K562 (cell line): ENCODE data around the gene GRIA4. TPM values are rescaled to one million over a fixed set of nuclear protein-coding genes. Genes with fewer than 3 reads are reported as not detected.

ENCODE experiments used
- MCM5 ChIP-seq: fragments of 450-650 bp; IDR thresholded peaks from 2 replicates; pipeline ENCODE4 v1.6.1; 2016; ENCODE audit warnings: low read depth
- NCOA1 ChIP-seq: fragments of 450-650 bp; IDR thresholded peaks from 2 replicates; pipeline ENCODE4 v1.6.1; 2016; ENCODE audit warnings: low read depth
- NCOA6 ChIP-seq: fragments of 450-650 bp; IDR thresholded peaks from 2 replicates; pipeline ENCODE4 v1.6.1; 2017; ENCODE audit warnings: mild to moderate bottlenecking
- PPARD ChIP-seq: fragments of 250-450 bp; sonication (Bioruptor Pico); IDR thresholded peaks from 2 replicates; pipeline ENCODE4 v1.8.0; 2022; ENCODE audit warnings: inconsistent platforms, mild to moderate bottlenecking, moderate library complexity
- SMARCE1 ChIP-seq: fragments of 450-650 bp; IDR thresholded peaks from 2 replicates; pipeline ENCODE4 v1.7.1; 2016; ENCODE audit warnings: mild to moderate bottlenecking
- SMC3 ChIP-seq: conservative IDR thresholded peaks from 2 replicates; pipeline ENCODE4 v1.6.1; 2011; ENCODE audit warnings: low read depth, low read length, improper control_type of control experiment; ENCODE audit not compliant: insufficient read depth
- TAF1 ChIP-seq: IDR thresholded peaks from 2 replicates; pipeline ENCODE4 v1.6.1; 2011; ENCODE audit warnings: mild to moderate bottlenecking, low read length, moderate library complexity; ENCODE audit not compliant: insufficient read depth, control insufficient read depth, severe bottlenecking; ENCODE audit errors: extremely low read depth
- polyA plus RNA-seq, 8 experiments: library from polyadenylated mRNA; depleted of rRNA in 4 of 8; stranded (reverse) in 5 of 8; unstranded in 3 of 8; fragments of >200 nt; fragmentation: Nextera tagmentation in 2 of 8; fragmentation: Illumina TruSeq in 1 of 8; extraction: Ambion mirVana in 2 of 8; extraction: Trizol in 1 of 8; gene quantifications; 2 replicates each; pipeline versions ENCODE4 v1.2.1 to v1.2.3, GENCODE V29; 2011 to 2014; ENCODE audit warnings: inconsistent platforms in 1 of 8, missing spikeins in 1 of 8
- total RNA-seq, 7 experiments: library from RNA; depleted of rRNA in 6 of 7; stranded (reverse); fragments of >200 nt in 6 of 7; fragmentation: Illumina TruSeq in 2 of 7; extraction: Trizol in 2 of 7; gene quantifications; 2 replicates each; pipeline versions ENCODE4 v1.2.1 to v1.2.3, GENCODE V29; 2011 to 2021; ENCODE audit warnings: low replicate concordance in 1 of 7
- TF ChIP-seq, protein P1 (sequence below): fragments of 450-650 bp; IDR thresholded peaks from 2 replicates; pipeline ENCODE4 v1.6.1; 2016; ENCODE audit warnings: mild to moderate bottlenecking, moderate library complexity

GRIA4 gene
- total and polyA plus RNA-seq, 9 of the 15 experiments (the other 6 are each of a cell fraction or from before 2014, with no cell fraction given): not detected

DNA sequence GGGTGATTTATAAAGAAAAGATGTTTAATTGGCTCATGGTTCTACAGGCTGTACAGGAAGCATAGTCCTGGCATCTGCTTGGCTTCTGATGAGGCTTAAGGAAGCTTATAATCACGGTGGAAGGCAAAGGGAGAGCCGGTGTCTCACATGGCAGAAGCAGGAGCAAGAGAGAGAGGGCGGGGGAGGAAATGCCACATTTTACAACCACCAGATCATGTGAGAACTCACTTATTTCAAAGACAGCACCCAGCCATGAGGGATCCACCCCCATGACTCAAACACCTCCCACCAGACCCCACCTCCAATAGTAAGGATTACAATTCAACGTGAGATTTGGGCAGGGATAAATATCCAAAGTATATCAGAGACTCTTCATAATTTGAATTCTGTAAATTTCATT, 211.5 kb downstream of the GRIA4 start (continued):
- TF ChIP-seq, protein P1, sequence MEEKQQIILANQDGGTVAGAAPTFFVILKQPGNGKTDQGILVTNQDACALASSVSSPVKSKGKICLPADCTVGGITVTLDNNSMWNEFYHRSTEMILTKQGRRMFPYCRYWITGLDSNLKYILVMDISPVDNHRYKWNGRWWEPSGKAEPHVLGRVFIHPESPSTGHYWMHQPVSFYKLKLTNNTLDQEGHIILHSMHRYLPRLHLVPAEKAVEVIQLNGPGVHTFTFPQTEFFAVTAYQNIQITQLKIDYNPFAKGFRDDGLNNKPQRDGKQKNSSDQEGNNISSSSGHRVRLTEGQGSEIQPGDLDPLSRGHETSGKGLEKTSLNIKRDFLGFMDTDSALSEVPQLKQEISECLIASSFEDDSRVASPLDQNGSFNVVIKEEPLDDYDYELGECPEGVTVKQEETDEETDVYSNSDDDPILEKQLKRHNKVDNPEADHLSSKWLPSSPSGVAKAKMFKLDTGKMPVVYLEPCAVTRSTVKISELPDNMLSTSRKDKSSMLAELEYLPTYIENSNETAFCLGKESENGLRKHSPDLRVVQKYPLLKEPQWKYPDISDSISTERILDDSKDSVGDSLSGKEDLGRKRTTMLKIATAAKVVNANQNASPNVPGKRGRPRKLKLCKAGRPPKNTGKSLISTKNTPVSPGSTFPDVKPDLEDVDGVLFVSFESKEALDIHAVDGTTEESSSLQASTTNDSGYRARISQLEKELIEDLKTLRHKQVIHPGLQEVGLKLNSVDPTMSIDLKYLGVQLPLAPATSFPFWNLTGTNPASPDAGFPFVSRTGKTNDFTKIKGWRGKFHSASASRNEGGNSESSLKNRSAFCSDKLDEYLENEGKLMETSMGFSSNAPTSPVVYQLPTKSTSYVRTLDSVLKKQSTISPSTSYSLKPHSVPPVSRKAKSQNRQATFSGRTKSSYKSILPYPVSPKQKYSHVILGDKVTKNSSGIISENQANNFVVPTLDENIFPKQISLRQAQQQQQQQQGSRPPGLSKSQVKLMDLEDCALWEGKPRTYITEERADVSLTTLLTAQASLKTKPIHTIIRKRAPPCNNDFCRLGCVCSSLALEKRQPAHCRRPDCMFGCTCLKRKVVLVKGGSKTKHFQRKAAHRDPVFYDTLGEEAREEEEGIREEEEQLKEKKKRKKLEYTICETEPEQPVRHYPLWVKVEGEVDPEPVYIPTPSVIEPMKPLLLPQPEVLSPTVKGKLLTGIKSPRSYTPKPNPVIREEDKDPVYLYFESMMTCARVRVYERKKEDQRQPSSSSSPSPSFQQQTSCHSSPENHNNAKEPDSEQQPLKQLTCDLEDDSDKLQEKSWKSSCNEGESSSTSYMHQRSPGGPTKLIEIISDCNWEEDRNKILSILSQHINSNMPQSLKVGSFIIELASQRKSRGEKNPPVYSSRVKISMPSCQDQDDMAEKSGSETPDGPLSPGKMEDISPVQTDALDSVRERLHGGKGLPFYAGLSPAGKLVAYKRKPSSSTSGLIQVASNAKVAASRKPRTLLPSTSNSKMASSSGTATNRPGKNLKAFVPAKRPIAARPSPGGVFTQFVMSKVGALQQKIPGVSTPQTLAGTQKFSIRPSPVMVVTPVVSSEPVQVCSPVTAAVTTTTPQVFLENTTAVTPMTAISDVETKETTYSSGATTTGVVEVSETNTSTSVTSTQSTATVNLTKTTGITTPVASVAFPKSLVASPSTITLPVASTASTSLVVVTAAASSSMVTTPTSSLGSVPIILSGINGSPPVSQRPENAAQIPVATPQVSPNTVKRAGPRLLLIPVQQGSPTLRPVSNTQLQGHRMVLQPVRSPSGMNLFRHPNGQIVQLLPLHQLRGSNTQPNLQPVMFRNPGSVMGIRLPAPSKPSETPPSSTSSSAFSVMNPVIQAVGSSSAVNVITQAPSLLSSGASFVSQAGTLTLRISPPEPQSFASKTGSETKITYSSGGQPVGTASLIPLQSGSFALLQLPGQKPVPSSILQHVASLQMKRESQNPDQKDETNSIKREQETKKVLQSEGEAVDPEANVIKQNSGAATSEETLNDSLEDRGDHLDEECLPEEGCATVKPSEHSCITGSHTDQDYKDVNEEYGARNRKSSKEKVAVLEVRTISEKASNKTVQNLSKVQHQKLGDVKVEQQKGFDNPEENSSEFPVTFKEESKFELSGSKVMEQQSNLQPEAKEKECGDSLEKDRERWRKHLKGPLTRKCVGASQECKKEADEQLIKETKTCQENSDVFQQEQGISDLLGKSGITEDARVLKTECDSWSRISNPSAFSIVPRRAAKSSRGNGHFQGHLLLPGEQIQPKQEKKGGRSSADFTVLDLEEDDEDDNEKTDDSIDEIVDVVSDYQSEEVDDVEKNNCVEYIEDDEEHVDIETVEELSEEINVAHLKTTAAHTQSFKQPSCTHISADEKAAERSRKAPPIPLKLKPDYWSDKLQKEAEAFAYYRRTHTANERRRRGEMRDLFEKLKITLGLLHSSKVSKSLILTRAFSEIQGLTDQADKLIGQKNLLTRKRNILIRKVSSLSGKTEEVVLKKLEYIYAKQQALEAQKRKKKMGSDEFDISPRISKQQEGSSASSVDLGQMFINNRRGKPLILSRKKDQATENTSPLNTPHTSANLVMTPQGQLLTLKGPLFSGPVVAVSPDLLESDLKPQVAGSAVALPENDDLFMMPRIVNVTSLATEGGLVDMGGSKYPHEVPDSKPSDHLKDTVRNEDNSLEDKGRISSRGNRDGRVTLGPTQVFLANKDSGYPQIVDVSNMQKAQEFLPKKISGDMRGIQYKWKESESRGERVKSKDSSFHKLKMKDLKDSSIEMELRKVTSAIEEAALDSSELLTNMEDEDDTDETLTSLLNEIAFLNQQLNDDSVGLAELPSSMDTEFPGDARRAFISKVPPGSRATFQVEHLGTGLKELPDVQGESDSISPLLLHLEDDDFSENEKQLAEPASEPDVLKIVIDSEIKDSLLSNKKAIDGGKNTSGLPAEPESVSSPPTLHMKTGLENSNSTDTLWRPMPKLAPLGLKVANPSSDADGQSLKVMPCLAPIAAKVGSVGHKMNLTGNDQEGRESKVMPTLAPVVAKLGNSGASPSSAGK: no peak
- TF ChIP-seq MCM5 (no peak), SMC3 (no peak), SMARCE1 (no peak), TAF1 (no peak), PPARD (CRISPR knock-in tag) (no peak), NCOA1 (no peak), NCOA6 (no peak)
- TF ChIP-seq, all 486 proteins: peak for 0
